ENCODE data around the gene CCDC188.
"Not testable (repeated sequence)": the region's sequence is repeated elsewhere in the genome, so short reads cannot be mapped to it uniquely, and the experiment has no call there.

Gene CCDC188

DNA sequence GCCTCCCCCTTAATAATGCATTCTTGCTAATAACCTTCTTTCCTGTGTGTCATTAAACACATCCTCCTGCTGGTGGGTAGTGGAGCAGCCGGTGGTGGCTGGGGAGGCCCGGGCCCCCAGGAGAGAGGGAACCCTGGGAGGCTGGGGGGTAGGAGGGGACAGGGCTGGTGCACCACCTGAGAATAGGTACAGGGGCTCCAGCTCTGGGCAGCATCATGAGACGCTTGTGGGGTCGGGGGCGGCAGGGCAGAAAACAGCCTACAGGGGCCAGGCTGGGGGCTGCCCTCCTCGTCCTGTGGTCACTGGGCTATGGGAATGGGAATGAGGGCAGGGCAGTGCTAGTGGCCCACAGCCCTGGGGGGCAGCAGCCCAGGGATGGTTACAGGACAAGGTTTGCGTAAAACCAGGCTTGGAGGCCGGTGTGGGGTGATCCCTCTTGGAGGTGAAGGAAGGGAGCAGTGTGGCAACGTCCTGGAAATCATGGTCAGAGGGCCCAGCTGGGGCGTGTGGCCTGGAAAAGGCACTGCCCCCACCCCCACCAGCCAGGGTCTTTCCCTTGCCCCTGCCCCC, 18.5 kb upstream of the CCDC188 start:
- DNase-seq: no peak

DNA sequence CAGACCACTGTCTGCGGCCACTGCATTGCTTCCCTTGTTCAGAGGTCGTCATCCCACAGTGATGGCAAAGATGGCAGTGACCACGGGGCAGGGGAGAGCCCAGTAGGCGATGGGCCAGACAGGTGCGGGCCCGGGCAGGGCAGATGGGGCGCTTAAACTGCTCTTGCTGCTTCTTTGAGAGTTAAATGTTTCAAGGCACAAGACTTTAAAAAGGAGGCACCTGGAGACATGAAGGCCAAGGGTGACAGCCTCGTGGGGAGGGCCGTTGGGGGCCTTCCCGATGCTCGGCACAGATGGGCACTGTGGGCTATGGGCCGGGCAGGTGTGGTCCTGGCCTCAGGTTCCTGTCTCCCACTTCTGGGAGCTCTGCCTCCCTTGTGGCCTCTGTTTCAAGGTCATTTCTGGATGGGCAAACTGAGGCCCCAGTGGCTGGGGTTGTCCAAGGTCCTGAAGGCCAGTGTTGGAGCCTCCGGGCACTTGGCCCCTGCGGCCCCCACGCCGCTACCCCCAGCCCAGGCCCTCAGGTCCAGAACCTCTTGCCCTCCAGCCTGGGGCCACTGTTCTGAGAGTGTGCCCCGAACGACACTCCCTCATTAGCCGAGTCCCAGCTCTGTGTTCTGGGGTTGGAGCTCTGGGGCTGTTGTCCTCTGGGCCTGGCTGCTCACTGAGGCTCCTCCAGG, 16.9 kb upstream of the CCDC188 start:
- DNase-seq: no peak

DNA sequence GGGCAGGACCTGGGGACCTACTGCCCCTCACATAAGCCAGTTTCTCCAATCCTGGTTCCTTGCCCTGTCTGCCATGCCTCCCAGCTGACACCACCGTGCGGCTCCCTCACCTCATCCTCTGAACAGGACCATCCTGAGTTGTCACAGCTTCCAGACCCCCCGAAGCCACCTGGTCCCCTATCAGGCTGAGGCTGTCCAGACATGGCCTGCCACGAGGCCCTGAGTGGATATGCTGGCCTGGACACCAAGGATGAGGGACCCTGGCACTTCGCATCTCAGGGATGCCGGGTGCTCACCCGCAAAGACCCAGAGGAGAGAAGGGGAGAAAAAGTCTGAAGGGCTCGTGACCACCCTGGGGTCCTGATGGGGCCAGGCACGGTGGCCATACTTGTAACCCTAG, 15.8 kb upstream of the CCDC188 start:
- no peak for DNase-seq

DNA sequence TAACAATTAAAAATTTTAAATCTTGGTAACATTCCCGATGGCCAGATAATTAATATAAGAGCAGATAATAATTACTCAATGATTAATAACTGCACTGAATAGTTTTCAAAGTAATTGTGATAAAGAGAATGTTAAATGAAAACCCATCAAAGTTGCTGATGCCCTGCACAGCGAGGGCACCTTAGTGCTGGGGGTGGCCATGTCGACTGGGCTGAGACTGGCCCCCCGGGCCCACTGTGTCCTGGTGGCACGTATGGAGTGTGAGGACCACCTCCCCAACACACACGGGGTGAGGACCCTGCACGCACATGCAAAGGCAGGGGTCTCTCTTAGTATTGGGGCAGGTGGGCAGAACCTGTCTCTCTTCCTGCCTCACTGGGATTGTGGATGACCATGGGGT, 15.1 kb upstream of the CCDC188 start:
- no peak for DNase-seq

DNA sequence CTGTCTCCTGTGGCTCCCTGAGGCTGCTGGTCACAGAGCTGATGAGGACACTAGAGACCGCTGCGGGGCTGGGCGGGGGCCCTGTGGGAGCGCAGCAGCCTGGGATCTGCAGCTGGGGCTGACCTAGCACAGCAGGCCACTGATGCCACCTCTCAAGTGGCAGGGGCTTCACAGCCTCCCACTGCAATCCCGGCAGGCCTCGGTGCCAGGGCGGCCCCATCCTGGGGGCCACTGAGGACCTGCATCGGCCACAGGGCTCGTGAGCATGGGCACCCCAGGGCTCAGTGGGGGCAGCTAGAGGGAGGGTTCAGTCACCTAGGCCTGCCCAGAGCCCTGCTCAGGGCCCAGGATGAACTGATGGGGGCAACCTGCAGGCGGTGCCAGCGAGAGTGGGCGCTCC, 14.6 kb upstream of the CCDC188 start:
- no peak for DNase-seq

DNA sequence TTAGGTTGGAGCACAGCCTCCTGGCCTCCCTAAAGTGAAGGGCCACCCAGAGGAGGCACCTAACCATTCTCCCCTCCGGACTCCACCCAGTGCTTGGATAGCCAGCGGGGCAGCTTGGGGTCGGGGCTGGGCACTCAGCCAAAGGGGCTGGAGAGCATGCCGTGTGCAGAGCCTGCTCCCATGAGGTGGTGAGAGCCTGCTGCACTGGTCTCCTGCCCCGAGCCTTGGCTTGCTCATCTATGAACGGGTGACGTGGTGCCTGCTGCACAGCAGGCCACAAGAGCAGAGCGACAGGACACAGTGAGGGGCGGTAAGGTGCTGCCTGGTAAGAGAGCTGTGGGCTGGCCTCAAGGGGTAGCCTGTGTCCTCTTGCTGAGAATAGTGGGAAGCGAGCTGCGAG, 14.0 kb upstream of the CCDC188 start:
- no peak for DNase-seq

- no peak for DNase-seq
Observed at GRCh38 chr22:20160041-20160440, 9.2 kb upstream of the CCDC188 start.

- not testable (repeated sequence) for DNase-seq
Observed at GRCh38 chr22:20159531-20159930, 8.7 kb upstream of the CCDC188 start.

GRCh38 chr22:20159076-20159475, 8.2 kb upstream of the CCDC188 start:
- no peak for DNase-seq

DNA sequence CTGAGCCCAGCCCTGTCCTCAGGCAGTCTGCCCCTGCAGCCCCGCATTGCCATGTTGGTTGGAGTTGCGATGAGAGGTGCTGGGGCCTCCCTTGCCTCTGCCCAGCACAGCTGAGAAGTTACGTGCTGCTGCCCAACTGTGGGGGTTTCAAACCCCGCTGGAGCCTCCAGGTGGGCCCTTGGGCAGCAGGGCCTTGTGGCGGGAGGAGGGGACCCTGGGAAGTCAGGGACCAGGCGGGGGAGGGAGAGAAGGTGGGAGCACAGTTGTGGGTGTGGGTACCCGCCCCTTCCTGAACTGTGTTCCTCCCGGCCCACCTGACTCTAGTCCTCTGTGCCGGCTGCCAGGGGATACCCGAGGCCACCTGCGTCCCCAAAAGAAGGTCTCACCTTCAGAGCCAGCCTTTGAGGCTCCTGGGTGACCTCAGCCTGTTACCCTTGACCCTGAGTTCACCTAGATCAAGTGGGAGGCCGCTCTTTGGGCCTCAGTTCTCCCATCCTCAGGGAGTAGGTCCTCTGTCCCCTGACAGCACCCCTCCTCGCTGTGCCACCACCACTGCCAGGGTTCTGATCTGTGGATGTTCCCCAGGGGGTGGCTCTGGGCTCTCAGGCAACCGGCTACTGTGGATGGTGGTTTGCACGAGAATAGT, 7.7 kb upstream of the CCDC188 start:
- DNase-seq: no peak

DNA sequence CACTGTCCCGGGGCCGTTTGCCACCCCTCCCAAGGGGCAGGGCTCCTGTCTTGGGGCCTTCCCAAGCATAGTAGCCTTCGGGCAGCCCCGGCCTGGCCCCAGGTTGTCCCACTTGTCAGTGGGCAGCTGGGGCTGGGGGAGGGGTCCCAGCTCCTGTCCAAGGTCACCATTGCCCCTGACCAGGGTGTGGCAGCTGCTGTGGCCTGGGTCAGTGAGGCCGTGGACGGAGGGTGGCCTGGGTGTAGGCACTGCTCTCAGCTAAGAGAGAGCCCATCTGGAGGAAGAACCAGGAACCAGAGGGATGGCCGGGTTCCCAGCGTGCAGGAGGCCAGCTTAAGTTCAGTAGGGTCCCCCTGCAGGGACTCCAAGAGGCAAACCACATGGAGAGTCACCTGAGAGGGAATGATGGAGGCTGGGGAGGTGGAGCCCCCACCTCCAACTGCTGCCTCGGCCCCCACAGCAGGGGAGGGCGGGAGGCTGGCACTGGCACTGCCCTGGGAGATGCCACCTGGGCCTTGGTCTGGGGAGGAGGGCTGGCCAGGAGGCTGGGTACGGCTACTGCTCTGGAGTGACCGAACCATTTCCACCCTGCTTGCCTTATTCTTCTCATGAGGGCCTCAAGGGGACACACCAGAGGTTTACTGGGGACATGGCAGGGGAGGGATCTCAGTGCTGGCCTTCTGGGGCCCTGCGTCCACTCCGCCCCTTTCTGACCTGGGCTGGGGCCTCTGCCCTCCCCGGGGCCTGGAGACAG, 6.8 kb upstream of the CCDC188 start:
- DNase-seq: no peak

- DNase-seq: peak; percentile 40
Observed at GRCh38 chr22:20156611-20157429, 6.0 kb upstream of the CCDC188 start.

- no peak for DNase-seq
Observed at GRCh38 chr22:20156042-20156389, 5.2 kb upstream of the CCDC188 start.

DNA sequence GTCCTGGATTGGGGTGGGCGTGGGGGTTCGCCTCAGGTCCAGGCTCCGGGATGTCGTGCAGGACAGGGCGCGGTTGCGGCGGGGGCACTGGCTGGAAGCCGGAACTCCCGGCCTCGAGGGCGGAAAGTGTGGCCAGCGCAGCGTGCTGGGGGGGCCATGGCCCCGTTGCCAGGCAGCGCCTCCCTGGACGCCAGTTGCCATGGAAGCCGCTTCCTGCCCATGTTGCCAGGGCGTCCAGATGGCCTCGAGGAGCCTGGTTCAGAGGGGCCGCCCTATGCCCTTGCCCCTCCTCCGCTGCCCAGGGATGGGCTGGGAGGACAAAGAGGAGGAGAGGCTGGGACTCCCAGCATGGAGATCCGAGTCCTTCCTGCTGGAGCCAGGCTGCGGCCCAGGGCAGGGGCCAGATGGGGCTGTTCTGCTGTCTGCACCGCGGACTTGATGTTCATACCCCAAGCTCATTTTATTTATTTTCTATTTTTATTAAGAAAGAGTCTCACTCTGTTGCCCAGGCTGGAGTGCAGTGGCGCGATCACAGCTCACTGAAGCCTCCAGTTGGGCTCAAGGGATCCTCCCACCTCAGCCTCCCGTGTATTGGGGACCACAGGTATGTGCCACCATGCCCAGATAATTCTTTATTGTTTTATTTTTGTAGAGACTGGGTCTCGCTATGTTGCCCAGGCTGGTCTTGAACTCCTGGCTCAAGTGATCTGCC, 4.6 kb upstream of the CCDC188 start:
- DNase-seq: peak; percentile 90

DNA sequence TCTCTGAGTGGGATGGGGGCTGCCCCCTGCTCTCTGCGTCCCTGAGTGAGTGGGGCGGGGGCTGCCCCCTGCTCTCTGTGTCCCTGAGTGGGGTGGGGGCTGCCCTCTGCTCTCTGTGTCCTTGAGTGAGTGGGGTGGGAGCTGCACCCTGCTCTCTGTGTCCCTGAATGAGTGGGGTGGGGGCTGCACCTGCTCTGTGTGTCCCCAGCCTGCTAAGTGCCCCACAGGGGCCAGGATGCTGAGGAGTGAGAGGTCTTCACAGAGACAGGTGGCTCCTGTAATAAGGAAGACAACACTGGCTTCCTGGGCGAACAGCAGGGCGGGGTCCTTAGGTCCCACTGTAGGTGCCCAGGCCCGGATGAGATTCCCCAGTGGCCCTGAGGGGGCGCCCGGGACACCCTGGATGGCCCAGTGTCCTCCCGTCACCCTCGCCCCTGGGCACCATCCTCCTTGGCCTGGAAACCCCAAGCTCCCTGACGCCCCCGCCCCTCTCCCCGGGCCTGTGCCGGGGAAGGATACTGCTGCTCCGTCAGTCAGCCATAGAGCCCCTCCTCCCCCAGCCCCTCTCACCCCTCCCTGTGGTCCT, 3.8 kb upstream of the CCDC188 start:
- peak; percentile 19 for DNase-seq

DNA sequence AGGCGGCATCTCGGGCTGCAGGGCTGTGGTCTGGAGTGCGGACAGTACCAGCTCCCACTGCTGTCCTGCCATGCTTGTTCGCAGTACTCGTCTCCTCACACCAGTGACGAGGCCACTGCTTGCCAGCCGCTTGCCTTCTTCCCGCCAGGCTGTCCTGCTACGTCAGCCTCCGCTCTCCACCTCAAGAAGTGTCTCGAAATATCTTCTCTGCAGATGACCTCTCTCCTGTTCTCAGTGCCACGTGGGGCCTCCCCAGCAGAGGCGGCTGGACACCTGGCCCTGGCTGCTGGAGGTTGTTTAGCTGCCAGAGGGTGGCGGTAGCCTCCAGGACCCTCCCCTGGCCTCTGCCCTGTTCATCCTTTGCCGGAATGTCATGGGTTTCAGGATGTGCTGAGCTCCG, 3.1 kb upstream of the CCDC188 start:
- DNase-seq: no peak

- no peak for DNase-seq
Observed at GRCh38 chr22:20152464-20152890, 1.6 kb upstream of the CCDC188 start.

DNA sequence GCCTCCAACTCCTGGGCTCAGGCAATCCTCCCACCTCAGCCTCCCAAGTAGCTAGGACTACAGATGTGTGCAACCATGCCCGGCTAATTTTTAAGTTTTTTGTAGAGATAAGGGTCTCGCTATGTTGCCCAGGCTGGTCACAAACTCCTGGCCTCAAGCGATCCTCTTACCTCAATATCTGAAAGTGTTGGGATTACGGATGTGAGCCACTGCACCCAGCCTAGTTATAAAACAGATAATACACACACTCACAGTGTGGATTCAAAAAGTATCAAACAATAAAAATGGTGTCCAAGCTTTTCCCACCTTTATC, 377 bp upstream of the CCDC188 start:
- DNase-seq: no peak

- DNase-seq: no peak
Observed at GRCh38 chr22:20149257-20150250, 1.3 kb downstream of the CCDC188 start.

DNA sequence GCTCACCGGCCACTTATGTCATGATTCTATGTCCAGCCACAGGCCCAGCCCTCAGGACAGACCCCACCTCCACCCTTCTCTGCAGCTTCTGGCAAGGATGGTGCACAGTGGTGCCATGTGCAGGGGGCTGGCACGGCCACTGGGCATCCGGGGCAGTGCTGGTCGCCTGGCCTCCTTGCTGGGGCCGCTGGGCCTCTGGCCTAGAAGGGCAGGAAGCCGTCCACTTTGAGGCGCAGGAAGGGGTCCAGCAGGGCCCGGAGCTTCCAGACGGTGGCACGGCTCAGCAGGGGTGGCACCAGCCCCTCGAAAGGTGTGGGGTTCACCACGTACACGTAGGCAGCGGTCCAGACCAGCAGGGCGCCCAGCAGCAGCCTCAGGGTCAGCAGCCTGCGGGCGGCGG, 2.4 kb downstream of the CCDC188 start:
- DNase-seq: no peak

Measured in NCI-H1105 treated with DMSO at 0.1 percent for 48 hours (cell line).